ENCODE measurements around the gene SLC6A9.

SLC6A9 gene

GRCh38 chr1:43951021-43951985 is 80.0 kb downstream of the SLC6A9 start:
- DNase-seq (ENCODE audit: low spot score): no peak

GRCh38 chr1:43949678-43950077 is 81.6 kb downstream of the SLC6A9 start:
- TF ChIP-seq CTCF (IDR thresholded peaks at IDR 0.05; ENCODE audit: extremely low read depth, missing control alignments): no peak
- no peak for DNase-seq (ENCODE audit: low spot score)

More at GRCh38 chr1:43951021-43951985, 80.0 kb downstream of the SLC6A9 start:
- TF ChIP-seq CTCF (IDR thresholded peaks at IDR 0.05; ENCODE audit: extremely low read depth, missing control alignments): no peak

- TF ChIP-seq CTCF (IDR thresholded peaks at IDR 0.05; ENCODE audit: extremely low read depth, missing control alignments): no peak
- no peak for DNase-seq (ENCODE audit: low spot score)
Measured at GRCh38 chr1:43947874-43948437, 83.3 kb downstream of the SLC6A9 start.

GRCh38 chr1:43947061-43947873 is 84.0 kb downstream of the SLC6A9 start:
- no peak for DNase-seq (ENCODE audit: low spot score)
- no peak for TF ChIP-seq CTCF (IDR thresholded peaks at IDR 0.05; ENCODE audit: extremely low read depth, missing control alignments)

Measured in GM20000 (cell line).